T1000 (cell line): ENCODE measurements around the gene WNT7B.

Experiments used
- DNase-seq: peaks from one replicate; lab custom pipeline; 2025; ENCODE audit warnings: mixed read lengths; lab: John Stamatoyannopoulos, UW

The WNT7B gene

GRCh38 chr22:45905924-45906865 is 70.8 kb downstream of the WNT7B start:
- DNase-seq = peak; percentile 88

DNA sequence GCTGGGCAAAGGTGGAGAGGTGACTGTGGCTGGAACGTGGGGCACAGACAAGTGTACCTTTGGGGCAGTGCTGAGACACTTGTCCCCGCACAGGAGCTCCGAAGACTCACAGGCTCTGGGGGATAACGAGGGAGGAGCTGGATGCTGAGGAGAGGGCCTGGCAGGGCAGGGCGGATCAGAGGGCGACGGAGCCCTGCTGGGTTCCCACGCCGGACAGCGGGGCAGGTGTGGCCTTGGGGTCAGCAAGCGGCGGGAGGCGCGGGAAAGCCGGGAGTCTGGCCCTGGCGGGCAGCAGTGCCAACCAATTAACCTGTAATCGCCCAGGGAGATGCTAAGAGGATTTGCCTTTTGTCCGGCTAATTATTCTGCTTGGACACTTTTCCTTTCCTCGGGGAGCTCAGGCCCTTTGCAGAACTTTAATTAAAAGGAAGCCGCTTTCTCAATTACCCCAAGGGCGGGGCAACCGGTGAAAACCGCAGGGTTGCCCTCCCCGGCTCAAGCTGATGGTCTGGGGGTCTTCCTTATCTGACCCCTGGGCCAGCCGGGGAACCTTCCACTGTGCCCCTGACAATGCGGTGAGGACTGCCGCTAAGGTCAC is 71.5 kb downstream of the WNT7B start:
- DNase-seq = no peak

- no peak for DNase-seq
Measured at GRCh38 chr22:45904236-45904635, 72.7 kb downstream of the WNT7B start.

- peak; percentile 87 for DNase-seq
Measured at GRCh38 chr22:45903355-45904135, 73.4 kb downstream of the WNT7B start.

- DNase-seq = no peak
Measured at GRCh38 chr22:45897736-45898135, 79.2 kb downstream of the WNT7B start.

- no peak for DNase-seq
Measured at GRCh38 chr22:45896964-45897538, 79.9 kb downstream of the WNT7B start.

- no peak for DNase-seq
Measured at GRCh38 chr22:45896153-45896951, 80.6 kb downstream of the WNT7B start.

DNA sequence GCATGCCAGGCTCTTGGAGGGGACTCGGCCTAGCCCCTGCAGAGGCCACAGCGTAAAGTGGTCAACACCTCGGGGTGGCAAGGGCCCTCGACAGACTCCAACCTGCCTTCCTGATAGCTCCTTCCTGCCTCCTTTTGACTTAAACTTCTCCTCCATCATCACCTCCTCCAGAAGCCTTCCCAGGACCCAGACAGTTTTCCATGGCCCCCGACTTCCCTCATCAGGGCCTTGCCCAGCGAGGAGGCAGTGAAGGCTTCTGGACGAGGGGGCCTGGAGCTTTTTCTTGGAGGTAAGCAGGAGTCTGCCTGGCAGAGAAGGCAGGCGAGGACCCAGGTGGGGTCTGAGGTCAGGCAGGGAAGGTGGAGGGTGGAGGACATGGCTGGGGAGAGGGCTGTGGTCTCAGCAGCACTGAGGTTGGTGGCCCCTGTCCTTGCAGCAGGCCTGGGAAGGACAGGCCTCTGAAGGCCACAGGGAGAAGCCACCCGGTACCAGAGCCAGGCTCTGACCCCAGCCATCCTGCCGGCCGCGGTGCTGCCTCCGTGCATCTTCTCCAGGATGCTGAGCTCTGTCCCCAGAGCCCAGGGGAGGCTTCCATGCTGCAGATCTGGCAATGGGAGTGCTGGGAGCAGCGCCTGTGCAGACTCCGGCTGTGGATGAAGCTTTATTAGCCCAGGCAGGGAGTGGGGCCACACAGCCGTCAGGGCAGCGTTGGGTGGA is 81.4 kb downstream of the WNT7B start:
- DNase-seq = no peak

DNA sequence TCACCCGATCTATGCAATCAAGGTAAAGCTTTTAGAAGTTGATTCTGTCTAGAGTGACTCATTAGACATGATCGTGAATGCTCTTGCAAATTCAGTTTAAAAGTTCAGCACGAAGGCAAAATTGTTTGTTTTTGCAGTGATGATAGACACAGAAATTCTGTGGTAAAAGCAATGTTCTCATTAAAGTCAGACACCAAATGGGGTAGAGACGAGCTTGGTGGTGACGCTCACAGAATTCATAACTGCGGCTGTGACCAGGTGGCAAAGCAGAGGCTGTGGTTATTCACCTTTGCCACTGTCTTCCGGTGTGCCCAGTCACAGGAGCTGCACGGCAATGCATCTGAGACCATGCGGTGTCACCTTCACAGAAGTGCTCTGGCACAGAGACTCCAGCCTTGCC is 83.4 kb downstream of the WNT7B start:
- no peak for DNase-seq

- DNase-seq = no peak
Measured at GRCh38 chr22:45892681-45893461, 84.1 kb downstream of the WNT7B start.

- DNase-seq = no peak
Measured at GRCh38 chr22:45891996-45892621, 84.9 kb downstream of the WNT7B start.

- no peak for DNase-seq
Measured at GRCh38 chr22:45891471-45891995, 85.4 kb downstream of the WNT7B start.

DNA sequence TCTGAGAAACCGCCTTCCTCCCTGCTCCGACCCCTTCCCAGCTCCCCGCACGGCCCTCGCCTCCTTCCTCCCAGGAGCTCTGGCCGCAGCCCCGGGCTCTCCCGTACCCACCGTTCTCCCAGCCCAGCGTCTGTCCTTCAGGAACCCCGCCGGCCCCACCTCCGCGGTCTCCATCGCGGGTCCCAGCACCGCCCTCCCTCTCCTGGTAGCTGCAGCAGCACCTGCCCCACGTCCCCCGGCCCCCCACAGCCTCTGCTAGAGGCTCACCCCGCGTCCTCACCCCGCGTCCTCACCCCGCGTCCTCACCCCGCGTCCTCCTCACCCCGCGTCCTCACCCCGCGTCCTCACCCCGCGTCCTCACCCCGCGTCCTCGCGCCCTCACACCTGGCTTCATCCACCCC is 85.9 kb downstream of the WNT7B start:
- DNase-seq = no peak

DNA sequence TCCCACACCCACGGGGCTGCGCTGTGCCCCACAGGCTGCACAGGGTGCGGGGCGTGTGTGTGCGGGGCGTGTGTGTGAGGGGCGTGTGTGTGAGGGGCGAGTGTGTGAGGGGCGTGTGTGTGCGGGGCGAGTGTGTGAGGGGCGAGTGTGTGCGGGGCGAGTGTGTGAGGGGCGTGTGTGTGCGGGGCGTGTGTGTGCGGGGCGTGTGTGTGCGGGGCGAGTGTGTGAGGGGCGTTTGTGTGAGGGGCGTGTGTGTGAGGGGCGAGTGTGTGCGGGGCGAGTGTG is 86.7 kb downstream of the WNT7B start:
- no peak for DNase-seq

DNA sequence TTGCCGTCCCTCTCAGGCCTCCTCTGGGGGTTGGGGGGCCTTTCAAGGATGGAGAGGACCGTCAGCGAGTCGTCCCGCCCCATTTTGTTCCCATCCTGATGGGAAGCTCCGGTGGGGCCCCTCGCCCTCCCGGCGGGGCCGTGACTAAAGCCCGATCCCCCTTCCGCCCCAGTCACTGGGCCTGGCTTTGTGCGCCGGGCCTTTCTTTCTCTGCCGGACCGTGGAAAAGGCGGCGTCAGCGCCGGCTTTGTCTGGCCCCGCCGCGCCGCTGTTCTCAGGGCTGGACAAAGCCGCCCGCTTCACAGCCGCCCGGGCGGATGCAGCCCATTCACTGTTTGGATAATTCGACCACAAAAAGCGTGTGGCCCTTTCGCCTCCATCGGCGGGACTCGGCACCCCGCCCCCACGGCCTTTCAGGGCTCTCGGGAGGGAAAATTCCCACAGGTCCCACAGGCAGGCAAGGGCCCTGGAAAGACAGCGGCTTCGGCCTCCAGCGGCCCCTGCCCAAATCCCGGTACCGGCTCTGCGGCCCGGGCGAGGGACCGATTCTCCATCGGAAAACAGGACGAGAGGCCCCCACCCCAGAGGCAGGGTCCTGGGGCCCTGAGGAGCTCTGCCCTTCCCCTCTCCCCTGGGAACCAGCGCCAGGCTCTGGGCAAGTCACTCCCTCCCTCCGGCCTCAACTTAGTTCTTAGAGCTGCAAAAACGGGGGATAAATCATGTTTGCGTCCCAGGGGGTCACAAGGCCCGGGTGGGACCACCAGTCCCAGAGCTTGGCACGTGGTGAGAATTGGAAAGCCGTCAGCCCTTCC is 87.2 kb downstream of the WNT7B start:
- no peak for DNase-seq

DNA sequence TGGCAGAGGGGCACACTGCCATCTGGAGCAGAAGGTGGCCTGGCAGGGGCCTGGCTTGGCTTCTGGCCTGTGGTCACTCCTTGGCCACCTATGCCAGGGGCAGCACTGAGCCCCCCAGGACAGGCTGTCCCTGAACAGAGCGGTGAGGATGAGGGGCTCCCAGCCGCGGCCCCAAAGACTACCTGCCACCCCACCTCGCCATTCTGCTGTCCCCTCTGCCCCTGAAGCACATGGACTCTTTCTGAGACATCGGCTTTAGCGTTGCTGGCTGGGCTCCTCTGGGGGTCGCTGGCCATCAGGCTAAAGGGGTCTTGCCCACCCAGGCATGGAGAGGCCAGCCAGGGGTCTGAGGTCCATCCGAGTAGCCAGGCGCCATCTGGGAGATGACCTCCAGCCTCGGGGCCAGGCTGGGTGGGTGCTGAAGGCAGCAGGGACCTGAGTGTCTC is 87.8 kb downstream of the WNT7B start:
- DNase-seq = no peak

DNA sequence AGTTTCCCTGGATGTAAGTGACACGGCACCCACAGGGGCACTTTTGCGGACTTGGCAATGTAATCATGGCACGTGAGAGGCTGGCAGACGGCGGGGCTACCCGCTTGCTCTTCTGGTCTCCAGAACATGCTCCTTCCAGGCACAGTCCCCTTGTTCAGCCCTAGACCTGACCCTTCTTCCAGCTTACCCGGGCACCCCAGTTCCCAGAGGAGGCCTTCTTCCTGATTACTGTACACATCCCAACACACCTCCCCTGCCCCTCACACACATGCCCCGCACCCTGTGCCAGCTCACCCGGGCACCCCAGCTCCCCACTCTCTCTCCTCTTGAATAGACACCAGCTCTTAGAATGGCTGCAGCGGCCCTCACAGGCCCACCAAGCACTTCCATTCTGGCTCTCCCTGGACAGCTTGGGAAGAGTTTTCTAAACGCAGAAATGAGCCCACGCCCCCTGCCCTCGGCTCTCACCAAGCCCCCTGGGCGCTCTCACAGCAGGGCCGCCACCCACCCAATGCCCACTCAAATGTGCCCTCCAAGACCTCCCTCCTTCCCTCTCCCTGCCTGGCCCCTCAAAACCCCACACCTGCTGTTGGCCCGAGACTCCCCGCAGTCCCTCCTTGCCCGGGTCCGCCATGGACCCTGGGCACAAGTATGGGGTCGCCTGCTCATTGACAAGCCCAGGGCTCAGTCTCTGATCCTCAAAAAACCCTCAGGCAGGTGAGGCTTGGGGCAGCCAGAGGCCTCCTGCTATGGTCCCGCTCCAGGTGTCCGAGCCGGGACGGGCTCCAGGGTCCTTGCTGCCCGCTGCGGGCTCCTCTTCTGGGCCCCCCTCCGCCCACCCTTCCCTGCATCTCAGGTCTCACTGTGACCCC is 88.5 kb downstream of the WNT7B start:
- DNase-seq = no peak
